K562 (cell line): ENCODE data around the gene PCDH1. TPM values are rescaled to one million over a fixed set of nuclear protein-coding genes. Genes with fewer than 3 reads are reported as not detected.

Experiments
- ATAC-seq: fragments of 200-7000 bp; cut with Tn5 transposase; 3 replicates; pipeline ENCODE4 v1.9.1; 2020; ENCODE audit warnings: moderate library complexity
- BruUV-seq: library from RNA; stranded (reverse); fragments of 400-500 nt; replicated peaks from 2 replicates; lab custom pipeline; 2021; lab: Mats Ljungman, UMichigan
- CTCF ChIA-PET: fragments of 300-600 bp; formaldehyde crosslinking; extraction: SDS; loops from one replicate; lab custom pipeline; 2021; ENCODE audit warnings: low intra/inter-chr PET ratio; lab: Yijun Ruan, JAX
- POLR2A ChIA-PET: fragments of 300-600, 350-650 bp; sonication (Branson Sonifier 250); formaldehyde crosslinking; extraction: SDS; loops from one replicate; lab custom pipeline; 2021; ENCODE audit warnings: antibody characterized with exemption, inconsistent platforms; lab: Yijun Ruan, JAX
- DNase-seq, 4 experiments: peaks; one replicate each; pipeline versions ENCODE4 v3.0.0 to v3.0.0-alpha.2; 2011 to 2018; ENCODE audit warnings: low spot score in 3 of 4, mixed read lengths in 3 of 4; ENCODE audit errors: extremely low read depth in 1 of 4
- FAIRE-seq: peaks from 2 replicates; lab custom pipeline; 2011; peaks lifted over from hg19 to GRCh38; lab: Jason Lieb, UNC
- H2AFZ ChIP-seq: 2 replicates; pipeline ENCODE4 v1.6.0; 2011; ENCODE audit warnings: low read depth, low read length, control low read depth, inconsistent platforms
- H3K27ac ChIP-seq: fragments of 200-600 bp; 3 replicates; pipeline ENCODE4 v1.8.0; 2011; ENCODE audit warnings: low read depth, mild to moderate bottlenecking, control low read depth, inconsistent platforms, low read length, moderate library complexity, mixed read lengths; ENCODE audit errors: extremely low read depth
- H3K27me3 ChIP-seq, 2 experiments: fragments of 300-600 bp in 1 of 2; 2 replicates in 1 of 2; 3 replicates in 1 of 2; pipeline versions ENCODE4 v1.6.0 to v1.8.0; 2011; ENCODE audit warnings: inconsistent platforms in 2 of 2, low read length in 2 of 2, mild to moderate bottlenecking in 1 of 2, mixed read lengths in 1 of 2, moderate library complexity in 1 of 2; ENCODE audit not compliant: control insufficient read depth in 2 of 2, insufficient read depth in 2 of 2
- H3K36me3 ChIP-seq: fragments of 300-600 bp; 3 replicates; pipeline ENCODE4 v1.8.0; 2011; ENCODE audit warnings: mild to moderate bottlenecking, low read length, inconsistent platforms; ENCODE audit not compliant: control insufficient read depth, insufficient read depth
- H3K4me1 ChIP-seq, 2 experiments: fragments of 200-600 bp in 1 of 2; replicated peaks in 1 of 2; 2 replicates in 1 of 2; 3 replicates in 1 of 2; pipeline versions ENCODE4 v1.5.1 to v1.8.0; 2011; ENCODE audit warnings: inconsistent platforms in 2 of 2, low read length in 2 of 2, mild to moderate bottlenecking in 1 of 2, mixed read lengths in 1 of 2, moderate library complexity in 1 of 2; ENCODE audit not compliant: control insufficient read depth in 2 of 2, insufficient read depth in 2 of 2
- H3K4me2 ChIP-seq: 2 replicates; pipeline ENCODE4 v1.6.1; 2011; ENCODE audit warnings: low read length, control low read depth, inconsistent platforms, mixed read lengths; ENCODE audit not compliant: insufficient read depth
- H3K4me3 ChIP-seq: fragments of 200-600 bp; sonication (generic), shearing (Covaris generic); 2 replicates; pipeline ENCODE4 v1.5.1; 2016; ENCODE audit warnings: control low read depth, inconsistent platforms
- H3K79me2 ChIP-seq: fragments of 200-600 bp; 3 replicates; pipeline ENCODE4 v1.8.0; 2011; ENCODE audit warnings: low read length, inconsistent platforms; ENCODE audit not compliant: control insufficient read depth, insufficient read depth
- H3K9ac ChIP-seq, 2 experiments: 2 replicates each; pipeline versions ENCODE4 v1.6.0 to v1.6.1; 2011; ENCODE audit warnings: low read depth in 2 of 2, low read length in 2 of 2, control low read depth in 1 of 2, inconsistent platforms in 1 of 2, mild to moderate bottlenecking in 1 of 2, mixed read lengths in 1 of 2; ENCODE audit not compliant: insufficient read depth in 1 of 2
- H3K9me1 ChIP-seq: one replicate; pipeline ENCODE4 v1.6.0; 2011; ENCODE audit warnings: inconsistent platforms, mild to moderate bottlenecking, low read length, moderate library complexity; ENCODE audit not compliant: control insufficient read depth, insufficient read depth
- H3K9me3 ChIP-seq: replicated peaks from 2 replicates; pipeline ENCODE4 v1.5.1; 2011; ENCODE audit warnings: low read depth, low read length, inconsistent platforms; ENCODE audit not compliant: control insufficient read depth, insufficient read depth
- H4K20me1 ChIP-seq: replicated peaks from 2 replicates; pipeline ENCODE4 v1.6.1; 2011; ENCODE audit warnings: low read length, inconsistent platforms, mixed read lengths; ENCODE audit not compliant: control insufficient read depth, insufficient read depth
- IFI16 ChIP-seq: fragments of 250-450 bp; sonication (Bioruptor Pico); IDR thresholded peaks from 2 replicates; pipeline ENCODE4 v2.1.2; 2022; ENCODE audit warnings: mild to moderate bottlenecking, inconsistent platforms
- L3MBTL2 ChIP-seq: fragments of 450-650 bp; IDR thresholded peaks from 2 replicates; pipeline ENCODE4 v1.6.1; 2016; ENCODE audit warnings: mild to moderate bottlenecking, moderate library complexity
- MED1 ChIP-seq: sonication (generic); formaldehyde crosslinking; IDR thresholded peaks from 2 replicates; pipeline ENCODE4 v1.8.1; 2023; ENCODE audit warnings: missing genetic modification reagents, borderline replicate concordance
- RFX1 ChIP-seq: fragments of 450-650 bp; IDR thresholded peaks from 2 replicates; pipeline ENCODE4 v1.6.1; 2016; ENCODE audit warnings: mild to moderate bottlenecking, moderate library complexity
- UBTF ChIP-seq, 2 experiments: IDR thresholded peaks; 2 replicates each; pipeline ENCODE4 v1.6.1; 2012; ENCODE audit warnings: improper control_type of control experiment in 2 of 2, low read depth in 2 of 2, low read length in 2 of 2, borderline replicate concordance in 1 of 2
- XRCC5 ChIP-seq: fragments of 200-400 bp; formaldehyde crosslinking; IDR thresholded peaks from 2 replicates; pipeline ENCODE4 v1.6.1; 2017; ENCODE audit warnings: low read depth, mild to moderate bottlenecking, low read length
- ZNF384 ChIP-seq: IDR thresholded peaks from 2 replicates; pipeline ENCODE4 v1.6.1; 2012; ENCODE audit warnings: low read depth, low read length, improper control_type of control experiment
- ZNF699 ChIP-seq: fragments of 250-450 bp; sonication (Bioruptor Pico); IDR thresholded peaks from 2 replicates; pipeline ENCODE4 v1.8.0; 2021; ENCODE audit warnings: mild to moderate bottlenecking, moderate library complexity; ENCODE audit not compliant: insufficient replicate concordance
- WGBS: fragments of 100-300 bp; shearing (Covaris generic); methylation state at CpG from one replicate; pipeline ENCODE4 v1.1.6; 2016; ENCODE audit warnings: low coverage, mixed read lengths; ENCODE audit not compliant: insufficient coverage; ENCODE audit errors: missing lambda C conversion rate; 5-methylcytosine and 5-hydroxymethylcytosine counted together
- in situ Hi-C: fragments of 300-500 bp; cut with MboI; formaldehyde crosslinking; loops from 4 replicates; pipeline ENCODE4 v1.15.0; 2018; ENCODE audit warnings: inconsistent platforms, mixed read lengths
- intact Hi-C: fragments of 100-400 bp; cut with micrococcal nuclease; formaldehyde crosslinking; loops from 2 replicates; pipeline ENCODE4 v1.14.2; 2022
- polyA plus RNA-seq, 8 experiments: library from polyadenylated mRNA; depleted of rRNA in 4 of 8; stranded (reverse) in 5 of 8; unstranded in 3 of 8; fragments of >200 nt; fragmentation: Nextera tagmentation in 2 of 8; fragmentation: Illumina TruSeq in 1 of 8; extraction: Ambion mirVana in 2 of 8; extraction: Trizol in 1 of 8; gene quantifications; 2 replicates each; pipeline versions ENCODE4 v1.2.1 to v1.2.3, GENCODE V29; 2011 to 2014; ENCODE audit warnings: inconsistent platforms in 1 of 8, missing spikeins in 1 of 8
- total RNA-seq, 7 experiments: library from RNA; depleted of rRNA in 6 of 7; stranded (reverse); fragments of >200 nt in 6 of 7; fragmentation: Illumina TruSeq in 2 of 7; extraction: Trizol in 2 of 7; gene quantifications; 2 replicates each; pipeline versions ENCODE4 v1.2.1 to v1.2.3, GENCODE V29; 2011 to 2021; ENCODE audit warnings: low replicate concordance in 1 of 7

The PCDH1 gene
- total and polyA plus RNA-seq, 9 of the 15 experiments (the other 6 are each of a cell fraction or from before 2014, with no cell fraction given) = 0.11 to 3.6 (median 1.9) TPM; not detected in 1

GRCh38 chr5:141880961-141881801, 3.0 kb upstream of the PCDH1 start:
- ATAC-seq = no peak
- Histone ChIP-seq H3K4me1 (peaks cover 30 to 41% of the 10 kb centered on the region in 2 experiments; a peak in 4 of 5 replicates), H3K9ac (no peak overlapping the region), H3K27me3 (peaks cover 20 to 57% of the 10 kb centered on the region in 2 experiments), H3K4me3 (no peak overlapping the region), H2AFZ (no peak overlapping the region), H3K4me2 (no peak overlapping the region), H4K20me1 (peaks cover 31% of the 10 kb centered on the region)
- in situ Hi-C loops = loop anchor here (5.0 kb wide), 2 partner anchors 76 to 174 kb away; partner anchors contain the start of gene PCDH12
- POLR2A ChIA-PET = interaction anchor here (1.1 kb wide), 1 partner anchor 10 kb away, joined by 3 read pairs; no protein-coding TSS in a partner anchor
- TF ChIP-seq ZNF384 (no peak), RFX1 (peak; percentile 62), IFI16 (CRISPR knock-in tag) (no peak), UBTF (IDR thresholded peaks at IDR 0.05; ENCODE audit: borderline replicate concordance in 1 of 2, low read depth in 2 of 2, low read length in 2 of 2) (no peak), L3MBTL2 (no peak), ZNF699 (CRISPR knock-in tag) (no peak), MED1 (CRISPR knock-in tag) (no peak), XRCC5 (no peak)
- TF ChIP-seq, all 486 proteins: peak for 1
- no peaks in the 10 kb centered on the region for H3K9me3 ChIP-seq
- no peaks in the 10 kb centered on the region for H3K79me2 ChIP-seq
- intact Hi-C loops = no loop called here
- no TSS peak for BruUV-seq
- DNase-seq = no peak
- FAIRE-seq = no peak
- no peak overlapping the region for H3K27ac ChIP-seq
- no peaks in the 10 kb centered on the region for H3K36me3 ChIP-seq
- WGBS = 2% methylated on average over 8 of the region's 8 CpGs
- CTCF ChIA-PET = no interaction called here
- H3K9me1 ChIP-seq = peaks cover 3% of the 10 kb centered on the region
